Measurements from ENCODE around the gene HTR3E. TPM values are rescaled to one million over a fixed set of nuclear protein-coding genes. Genes with fewer than 3 reads are reported as not detected.

Gene HTR3E
- total and polyA plus RNA-seq, 2 of the 13 experiments (the other 11 are each of a cell fraction or from before 2014, with no cell fraction given): not detected

GRCh38 chr3:184133840-184134745 is 37.2 kb downstream of the HTR3E start (continued):
- TF ChIP-seq ZNF788 (CRISPR knock-in tag; IDR thresholded peaks at IDR 0.05; ENCODE audit: borderline replicate concordance) (peak; percentile 85; the same call in 1 of the 2 replicates), TMF1 (CRISPR knock-in tag; IDR thresholded peaks at IDR 0.05; ENCODE audit: low read depth) (peak; percentile 88; the same call in 1 of the 2 replicates), SETDB1 (CRISPR knock-in tag; IDR thresholded peaks at IDR 0.05; ENCODE audit: borderline replicate concordance) (no peak), ZMYM2 (CRISPR knock-in tag; IDR thresholded peaks at IDR 0.05) (peak; percentile 46; the same call in 1 of the 2 replicates), RNF2 (conservative IDR thresholded peaks at IDR 0.05; ENCODE audit: low read depth) (0 out of 2 replicates have a peak, but pooled peaks have one; percentile 55), GPBP1L1 (CRISPR knock-in tag; IDR thresholded peaks at IDR 0.05) (no peak), ZNF766 (CRISPR knock-in tag; IDR thresholded peaks at IDR 0.05; ENCODE audit: borderline replicate concordance) (peak; percentile 60; the same call in 1 of the 2 replicates), ZNF781 (CRISPR knock-in tag; IDR thresholded peaks at IDR 0.05; ENCODE audit: borderline replicate concordance, not compliant biosample characterization) (peak; percentile 42), HMGA1 (CRISPR knock-in tag; conservative IDR thresholded peaks at IDR 0.05) (no peak), HOXD1 (CRISPR knock-in tag; IDR thresholded peaks at IDR 0.05) (peak; percentile 51; the same call in 1 of the 2 replicates), ZNF570 (CRISPR knock-in tag; IDR thresholded peaks at IDR 0.05; ENCODE audit: borderline replicate concordance) (no peak), ETS1 (CRISPR knock-in tag; IDR thresholded peaks at IDR 0.05) (no peak), GMEB1 (CRISPR knock-in tag; IDR thresholded peaks at IDR 0.05; ENCODE audit: borderline replicate concordance) (peak; percentile 51; the same call in 1 of the 2 replicates), HOXA3 (CRISPR knock-in tag; IDR thresholded peaks at IDR 0.05) (peak; percentile 83), ARNT (IDR thresholded peaks at IDR 0.05) (no peak), SMYD3 (CRISPR knock-in tag; IDR thresholded peaks at IDR 0.05) (0 out of 2 replicates have a peak, but pooled peaks have one; percentile 21), HINFP (CRISPR knock-in tag; IDR thresholded peaks at IDR 0.05; ENCODE audit: low read depth) (0 out of 2 replicates have a peak, but pooled peaks have one; percentile 80), MATR3 (CRISPR knock-in tag; IDR thresholded peaks at IDR 0.05) (no peak), TFAP4 (IDR thresholded peaks at IDR 0.05; ENCODE audit: borderline replicate concordance, low read depth) (no peak), NFRKB (IDR thresholded peaks at IDR 0.05) (no peak), ZNF777 (CRISPR knock-in tag; IDR thresholded peaks at IDR 0.05) (peak; percentile 56), ZSCAN31 (CRISPR knock-in tag; IDR thresholded peaks at IDR 0.05; ENCODE audit: low read depth) (peak; percentile 61; the same call in 1 of the 2 replicates), CCDC6 (CRISPR knock-in tag; IDR thresholded peaks at IDR 0.05) (peak; percentile 72; the same call in 1 of the 2 replicates)

All from HepG2 (cell line).